Calu3 (cell line): Measurements from ENCODE around the gene FUT4. TPM values are rescaled to one million over a fixed set of nuclear protein-coding genes. Genes with fewer than 3 reads are reported as not detected.

Experiments
- BruUV-seq: library from RNA; stranded (reverse); fragments of 400-500 nt; replicated peaks from 2 replicates; lab custom pipeline; 2021; lab: Mats Ljungman, UMichigan
- CTCF ChIA-PET: fragments of 300-600 bp; sonication (Branson Sonifier 250); formaldehyde crosslinking; loops from one replicate; lab custom pipeline; 2022; ENCODE audit warnings: antibody characterized with exemption; lab: Charles Lee
- DNase-seq: peaks from one replicate; pipeline ENCODE4 v3.0.0; 2022
- H3K27ac Mint-ChIP-seq: one replicate; pipeline ENCODE4 v1.8.0; 2022; ENCODE audit warnings: mixed read lengths; ENCODE audit not compliant: unreplicated experiment
- H3K27me3 Mint-ChIP-seq: one replicate; pipeline ENCODE4 v1.8.0; 2022; ENCODE audit warnings: mixed read lengths; ENCODE audit not compliant: unreplicated experiment
- H3K36me3 Mint-ChIP-seq: one replicate; pipeline ENCODE4 v1.8.0; 2022; ENCODE audit warnings: mild to moderate bottlenecking, moderate library complexity, mixed read lengths; ENCODE audit not compliant: insufficient read depth, unreplicated experiment
- H3K4me1 Mint-ChIP-seq: one replicate; pipeline ENCODE4 v1.8.0; 2022; ENCODE audit warnings: mild to moderate bottlenecking, low read depth, mixed read lengths; ENCODE audit not compliant: unreplicated experiment
- H3K4me3 Mint-ChIP-seq: one replicate; pipeline ENCODE4 v1.8.0; 2022; ENCODE audit warnings: mild to moderate bottlenecking, low read depth, moderate library complexity, mixed read lengths; ENCODE audit not compliant: unreplicated experiment
- H3K9me3 Mint-ChIP-seq: one replicate; pipeline ENCODE4 v1.8.0; 2022; ENCODE audit warnings: low read depth, mixed read lengths; ENCODE audit not compliant: unreplicated experiment
- CTCF ChIP-seq: fragments of 200-600 bp; IDR thresholded peaks from one replicate; pipeline ENCODE4 v1.8.0; 2022; ENCODE audit warnings: antibody characterized with exemption; ENCODE audit not compliant: unreplicated experiment
- intact Hi-C: fragments of 100-400 bp; cut with micrococcal nuclease; formaldehyde crosslinking; loops from one replicate; pipeline ENCODE4 v1.10.0; 2022; ENCODE audit not compliant: unreplicated experiment
- total RNA-seq: library from RNA; stranded (reverse); gene quantifications from 2 replicates; pipeline ENCODE4 v1.2.3, GENCODE V29; 2022

FUT4 gene
- total RNA-seq, 1 experiment from 2014 or later = 28.6 TPM

GRCh38 chr11:94526645-94527438, 16.9 kb upstream of the FUT4 start:
- Mint-ChIP-seq H3K36me3 (peaks cover 4% of the 10 kb centered on the region), H3K4me1 (peaks cover 13% of the 10 kb centered on the region), H3K27me3 (no peaks in the 10 kb centered on the region), H3K27ac (no peak overlapping the region), H3K4me3 (no peak overlapping the region), H3K9me3 (no peaks in the 10 kb centered on the region)
- no TSS peak for BruUV-seq
- DNase-seq = no peak
- no peak for TF ChIP-seq CTCF
- intact Hi-C loops = no loop called here
- CTCF ChIA-PET = interaction anchor here (1.3 kb wide), 1 partner anchor 10 kb away, joined by 3 read pairs; no protein-coding TSS in a partner anchor

GRCh38 chr11:94528551-94528950, 15.2 kb upstream of the FUT4 start:
- CTCF ChIA-PET = no interaction called here
- peaks cover 4% of the 10 kb centered on the region for H3K36me3 Mint-ChIP-seq

GRCh38 chr11:94532211-94532610, 11.5 kb upstream of the FUT4 start:
- H3K36me3 Mint-ChIP-seq = no peaks in the 10 kb centered on the region
- no peak for DNase-seq
- intact Hi-C loops = no loop called here
- TF ChIP-seq CTCF = no peak
- H3K4me1 Mint-ChIP-seq = peaks cover 39% of the 10 kb centered on the region
- H3K9me3 Mint-ChIP-seq = no peaks in the 10 kb centered on the region
- H3K4me3 Mint-ChIP-seq = no peak overlapping the region
- no peak overlapping the region for H3K27ac Mint-ChIP-seq
- CTCF ChIA-PET = no interaction called here
- BruUV-seq = no TSS peak
- H3K27me3 Mint-ChIP-seq = no peaks in the 10 kb centered on the region

More at GRCh38 chr11:94528551-94528950, 15.2 kb upstream of the FUT4 start:
- H3K27ac Mint-ChIP-seq = no peak overlapping the region
- BruUV-seq = no TSS peak
- no peaks in the 10 kb centered on the region for H3K27me3 Mint-ChIP-seq
- peaks cover 22% of the 10 kb centered on the region for H3K4me1 Mint-ChIP-seq
- intact Hi-C loops = no loop called here
- TF ChIP-seq CTCF = no peak
- no peak overlapping the region for H3K4me3 Mint-ChIP-seq
- no peaks in the 10 kb centered on the region for H3K9me3 Mint-ChIP-seq
- no peak for DNase-seq

- DNase-seq = no peak
- no peak for TF ChIP-seq CTCF
- Mint-ChIP-seq H3K27me3 (no peaks in the 10 kb centered on the region), H3K9me3 (no peaks in the 10 kb centered on the region), H3K27ac (peak overlapping the region; percentile 41), H3K4me1 (peaks cover 43% of the 10 kb centered on the region), H3K4me3 (no peak overlapping the region), H3K36me3 (no peaks in the 10 kb centered on the region)
- no TSS peak for BruUV-seq
- intact Hi-C loops = no loop called here
- CTCF ChIA-PET = interaction anchor here (0.6 kb wide), 1 partner anchor 25 kb away, joined by 5 read pairs; no protein-coding TSS in a partner anchor
Observed at GRCh38 chr11:94533206-94533605, 10.5 kb upstream of the FUT4 start.
